Hepatocyte (in vitro differentiated cells): ENCODE measurements around the gene UBL5.

Experiments used
- CTCF ChIP-seq: fragments of 200-600 bp; sonication (generic); IDR thresholded peaks from 2 replicates; pipeline ENCODE4 v1.5.1; 2016; ENCODE audit warnings: antibody characterized with exemption, mild to moderate bottlenecking; ENCODE audit not compliant: poor library complexity
- EZH2 ChIP-seq: fragments of 200-600 bp; sonication (generic); IDR thresholded peaks from 2 replicates; pipeline ENCODE4 v1.6.1; 2016; ENCODE audit warnings: antibody characterized with exemption, mild to moderate bottlenecking, borderline replicate concordance
- EZH2phosphoT487 ChIP-seq: fragments of 200-600 bp; sonication (generic); IDR thresholded peaks from one replicate; pipeline ENCODE4 v1.6.1; 2018; ENCODE audit warnings: antibody characterized with exemption, mild to moderate bottlenecking, low read depth, moderate library complexity; ENCODE audit not compliant: unreplicated experiment, severe bottlenecking

GRCh38 chr19:9863759-9864158 lies 36.0 kb downstream of the UBL5 start:
- TF ChIP-seq CTCF (no peak), EZH2 (no peak), EZH2phosphoT487 (no peak)
